Mucosa of gallbladder (tissue), 1 donor: Measurements from ENCODE around the gene NRG3. TPM values are rescaled to one million over a fixed set of nuclear protein-coding genes. Genes with fewer than 3 reads are reported as not detected.
"Not testable (repeated sequence)": the region's sequence is repeated elsewhere in the genome, so short reads cannot be mapped to it uniquely, and the experiment has no call there.

Experiments
- DNase-seq: peaks from one replicate; pipeline ENCODE4 v3.0.0-alpha.2; 2020; ENCODE audit warnings: low spot score
- total RNA-seq: library from RNA; stranded (reverse); gene quantifications from one replicate; pipeline ENCODE4 v1.2.1, GENCODE V29; 2021
- donor health status: DM: no; HTN: no; CAD: no.

Gene NRG3
- total RNA-seq, 1 donor from 2014 or later: 14.6 TPM

DNA sequence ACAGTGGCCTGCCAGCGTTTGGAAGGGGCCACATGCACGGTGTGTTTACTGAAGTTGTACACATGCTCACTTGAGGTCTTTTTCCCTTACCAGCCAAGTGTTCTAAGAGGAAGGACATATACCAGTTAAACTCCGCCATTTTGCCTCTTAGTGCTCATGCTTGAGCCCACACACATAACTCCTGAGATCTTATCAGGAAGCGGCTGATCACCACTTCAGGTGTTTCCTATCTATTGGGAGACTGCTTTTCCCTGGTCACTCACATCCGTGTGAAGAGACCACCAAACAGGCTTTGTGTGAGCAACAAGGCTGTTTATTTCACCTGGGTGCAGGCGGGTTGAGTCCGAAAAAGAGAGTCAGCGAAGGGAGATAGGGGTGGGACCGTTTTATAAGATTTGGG is 802.9 kb downstream of the NRG3 start:
- DNase-seq: not testable (repeated sequence)

DNA sequence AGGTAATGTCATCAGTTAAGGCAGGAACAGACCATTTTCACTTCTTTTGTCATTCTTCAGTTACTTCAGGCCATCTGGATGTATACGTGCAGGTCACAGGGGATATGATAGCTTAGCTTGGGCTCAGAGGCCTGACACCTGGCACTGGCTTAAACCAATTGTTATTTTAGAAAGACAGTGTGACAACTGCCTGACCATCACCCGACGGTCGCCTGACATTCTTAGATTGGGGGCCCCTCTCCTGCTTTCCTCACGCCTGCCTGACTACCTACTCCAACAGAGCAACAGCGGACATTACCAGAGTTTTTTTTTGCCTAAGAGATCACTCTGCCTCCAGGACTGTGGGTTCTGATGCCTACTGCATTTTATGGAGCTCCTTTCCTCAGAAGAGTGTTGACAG is 803.5 kb downstream of the NRG3 start:
- DNase-seq: not testable (repeated sequence)

DNA sequence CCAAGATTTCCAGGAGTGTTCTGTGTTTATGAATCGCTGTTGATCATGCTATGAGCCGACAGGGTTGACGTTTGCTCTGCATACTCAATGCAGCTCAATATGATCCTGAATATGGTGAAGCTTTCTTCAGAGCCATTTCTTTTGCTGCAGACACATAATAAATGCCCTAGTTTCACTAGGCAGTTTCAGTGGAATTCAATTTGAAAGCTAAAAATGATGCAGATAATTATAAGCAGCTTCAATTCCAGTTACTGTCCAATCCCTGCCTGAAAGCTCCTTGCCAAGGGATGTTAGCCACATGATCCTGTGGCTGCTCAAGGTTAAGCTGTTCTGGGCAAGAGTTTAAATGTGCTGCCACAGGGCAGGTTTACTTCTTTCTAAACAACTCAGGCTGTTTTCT is 805.6 kb downstream of the NRG3 start:
- DNase-seq: no peak

DNA sequence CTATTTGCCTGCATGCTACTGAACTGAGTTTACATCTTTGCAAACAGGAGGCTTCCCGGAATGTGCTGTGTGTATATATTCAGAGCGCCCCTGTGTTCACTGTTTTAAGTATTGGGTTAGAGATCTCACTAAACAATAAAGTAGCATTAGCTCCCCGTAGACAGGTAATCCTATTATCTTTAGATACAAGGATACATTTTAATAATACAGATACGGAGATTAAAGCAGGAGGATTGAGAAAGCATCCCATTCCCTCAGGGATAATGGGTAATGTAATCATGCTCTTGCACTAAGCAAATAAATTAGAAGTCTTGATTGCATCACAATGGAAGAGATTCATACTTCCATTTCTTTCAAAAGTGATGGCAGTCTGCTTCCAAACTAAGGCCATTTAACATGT is 809.0 kb downstream of the NRG3 start:
- DNase-seq: no peak

DNA sequence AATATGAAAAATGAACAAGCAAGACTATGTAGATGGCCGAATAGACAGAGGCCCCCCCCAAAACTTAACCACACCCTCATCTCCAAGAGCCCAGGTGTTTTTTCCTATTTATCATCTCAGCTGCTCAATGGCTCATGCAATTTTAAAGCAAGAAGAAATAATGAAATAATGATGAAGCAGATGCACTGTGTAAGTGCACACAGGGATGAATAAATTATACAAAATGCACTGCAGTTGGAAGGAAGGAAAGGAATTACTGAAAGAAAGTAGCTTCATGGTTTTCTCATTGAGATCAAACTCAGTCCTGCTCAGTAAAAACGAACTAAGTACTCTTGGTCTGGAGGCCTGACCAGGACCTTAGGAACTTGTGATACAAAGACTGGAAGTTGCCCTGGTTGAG is 810.1 kb downstream of the NRG3 start:
- no peak for DNase-seq

DNA sequence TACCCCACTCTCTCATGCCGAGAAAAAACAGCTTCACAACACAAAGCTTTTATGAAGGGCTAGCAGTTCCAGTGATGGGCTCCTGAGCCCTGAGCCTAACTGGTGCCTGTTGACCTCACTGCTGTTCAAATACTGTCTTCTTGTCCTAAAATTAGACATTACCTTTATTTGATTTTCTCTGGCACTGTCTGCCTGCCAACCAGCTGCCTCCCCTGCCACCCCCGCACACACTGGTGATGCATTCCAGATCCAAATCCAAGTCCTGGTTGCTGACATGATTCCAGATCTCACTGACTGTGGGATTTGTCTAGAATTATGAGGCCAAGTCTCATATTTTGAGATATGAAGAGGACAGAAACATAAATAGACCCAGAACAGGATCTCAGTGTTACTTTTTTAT is 816.2 kb downstream of the NRG3 start:
- no peak for DNase-seq

GRCh38 chr10:82692458-82692857 is 817.5 kb downstream of the NRG3 start:
- no peak for DNase-seq

DNA sequence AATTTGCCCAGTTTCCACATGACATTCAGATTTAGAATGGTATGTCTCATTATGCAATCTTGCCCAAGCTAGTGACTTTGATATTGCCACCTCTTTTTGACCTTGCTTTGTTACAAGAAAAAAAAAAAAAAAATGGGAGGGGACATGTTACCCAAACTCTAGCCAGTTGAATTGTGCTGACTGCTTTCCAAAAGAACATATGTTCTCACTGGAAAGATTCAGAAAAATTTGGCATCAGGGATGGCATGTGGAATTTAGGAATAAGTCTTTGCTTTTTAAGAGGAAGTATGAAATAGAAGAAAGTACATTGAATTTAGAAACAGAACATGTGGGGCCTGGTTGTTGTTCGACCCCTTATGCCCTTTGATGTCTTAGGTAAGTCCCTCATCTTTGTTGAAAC is 846.8 kb downstream of the NRG3 start:
- DNase-seq: no peak

GRCh38 chr10:82722273-82722672 is 847.3 kb downstream of the NRG3 start:
- DNase-seq: no peak

- no peak for DNase-seq
Measured at GRCh38 chr10:82736305-82736704, 861.3 kb downstream of the NRG3 start.

DNA sequence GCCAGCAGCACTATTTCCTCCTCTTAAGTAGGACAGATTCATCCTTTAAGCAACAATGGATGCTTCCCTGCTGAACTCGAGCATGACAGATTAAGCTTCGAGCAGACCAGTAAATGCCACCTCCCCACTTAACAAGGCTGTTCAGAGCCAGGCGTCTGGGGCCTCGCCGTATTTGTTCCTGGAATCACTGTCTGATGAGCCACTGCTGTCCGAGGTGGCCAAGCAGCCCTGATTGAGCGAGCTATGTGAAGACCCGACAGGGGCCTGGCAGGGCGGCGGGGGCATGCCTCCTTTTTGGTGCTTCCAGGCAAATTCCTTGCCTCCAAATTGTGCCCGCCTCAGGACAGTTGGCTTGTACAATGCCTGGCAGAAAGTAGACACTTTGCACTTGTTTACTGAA is 862.6 kb downstream of the NRG3 start:
- DNase-seq: no peak

GRCh38 chr10:82738592-82738991 is 863.6 kb downstream of the NRG3 start:
- DNase-seq: no peak

DNA sequence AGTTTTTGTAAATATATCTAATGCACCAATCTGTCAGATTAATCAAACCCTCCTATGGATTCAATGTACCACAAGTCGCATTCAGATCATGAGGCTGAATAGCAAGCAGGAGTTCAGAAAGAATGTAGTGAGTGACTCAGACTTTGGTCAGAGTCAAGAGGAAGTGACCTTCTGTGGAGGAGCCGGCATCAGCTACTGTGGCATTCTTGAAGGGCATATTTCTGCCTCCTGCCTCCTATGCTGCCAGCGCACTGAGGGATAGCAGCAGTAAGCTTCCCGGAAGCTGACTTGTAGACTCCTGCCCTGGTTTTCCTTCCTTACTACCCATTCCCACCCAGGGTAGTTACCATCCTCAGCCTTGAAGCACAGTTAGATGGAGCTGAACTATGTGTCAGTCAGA is 867.5 kb downstream of the NRG3 start:
- peak; percentile 24 for DNase-seq

GRCh38 chr10:82742898-82743297 is 867.9 kb downstream of the NRG3 start:
- DNase-seq: no peak

DNA sequence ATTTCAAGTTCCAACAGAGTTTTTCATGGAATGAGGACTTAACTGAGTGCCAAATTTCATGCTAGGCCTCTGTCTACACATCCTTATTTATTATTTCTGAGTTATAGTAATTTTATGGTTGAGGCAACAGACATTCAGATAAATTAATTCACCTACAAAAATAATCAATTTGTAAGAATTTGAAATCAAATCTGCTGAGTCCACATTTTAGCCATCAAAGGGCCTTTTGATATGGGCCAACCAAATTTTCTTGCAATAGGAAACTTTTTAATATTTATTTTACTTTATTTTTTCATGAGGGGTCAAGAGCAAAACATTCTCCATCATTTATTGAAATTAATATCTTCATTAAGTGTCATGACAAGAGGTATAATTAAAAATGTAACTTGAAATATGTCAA is 875.5 kb downstream of the NRG3 start:
- no peak for DNase-seq

- DNase-seq: no peak
Measured at GRCh38 chr10:82757397-82757796, 882.4 kb downstream of the NRG3 start.

DNA sequence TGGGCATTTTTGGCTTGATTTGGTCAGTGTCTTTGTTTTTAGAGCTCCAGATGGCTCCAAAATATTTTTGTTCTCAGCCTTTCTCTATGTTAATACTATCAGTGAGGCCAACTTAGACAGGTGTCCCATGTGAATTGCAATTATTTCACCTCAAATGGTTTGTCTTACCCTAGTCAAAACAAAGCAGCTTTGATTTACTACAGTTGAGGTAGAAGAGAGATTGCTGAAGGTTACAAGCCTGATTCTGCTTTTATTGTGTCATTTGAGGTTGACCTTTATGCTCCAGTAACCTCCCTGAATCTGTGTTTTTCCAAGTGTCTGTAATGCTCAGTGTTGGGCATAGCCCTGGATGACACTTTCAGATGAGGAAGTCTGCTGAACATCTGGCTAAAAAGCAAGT is 882.9 kb downstream of the NRG3 start:
- no peak for DNase-seq

DNA sequence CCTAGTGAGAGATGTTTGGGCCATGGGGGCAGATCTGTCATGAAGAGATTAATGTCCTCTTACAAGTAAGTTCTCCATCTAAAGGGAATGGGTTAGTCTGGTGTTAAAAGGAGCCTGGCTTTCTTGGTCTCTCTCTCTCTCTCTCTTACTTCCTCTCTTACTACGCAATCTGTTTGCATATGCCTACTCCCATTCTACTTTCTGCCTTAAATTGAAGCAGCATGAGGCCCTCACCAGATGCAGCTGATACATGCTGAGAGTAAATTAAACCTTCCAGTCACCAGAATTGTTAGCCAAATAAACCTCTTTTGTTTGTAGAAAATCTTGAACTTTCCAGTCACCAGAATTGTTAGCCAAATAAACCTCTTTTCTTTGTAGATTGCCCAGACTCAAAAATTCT is 884.1 kb downstream of the NRG3 start:
- DNase-seq: no peak

GRCh38 chr10:82762641-82763040 is 887.6 kb downstream of the NRG3 start:
- no peak for DNase-seq

DNA sequence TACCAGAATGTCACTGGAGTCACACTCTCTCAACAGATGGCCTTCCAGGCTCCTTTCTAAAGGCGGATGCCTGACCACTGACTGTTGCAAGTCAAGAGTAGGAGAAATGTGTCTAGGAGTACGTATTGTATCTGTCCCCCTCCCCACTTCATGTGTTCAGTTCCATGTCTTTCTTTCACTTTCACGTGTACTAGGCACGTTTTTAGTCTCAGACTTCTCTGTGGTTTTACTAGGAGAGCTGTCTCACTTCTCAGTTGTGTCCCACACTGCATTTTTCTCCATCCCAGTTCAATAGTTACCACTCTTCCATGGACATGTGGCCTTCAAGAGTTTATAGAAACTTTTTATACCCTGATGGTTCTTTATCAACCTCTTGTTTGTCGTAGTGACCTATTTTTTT is 893.0 kb downstream of the NRG3 start:
- DNase-seq: no peak

- no peak for DNase-seq
Measured at GRCh38 chr10:82778908-82779307, 903.9 kb downstream of the NRG3 start.

DNA sequence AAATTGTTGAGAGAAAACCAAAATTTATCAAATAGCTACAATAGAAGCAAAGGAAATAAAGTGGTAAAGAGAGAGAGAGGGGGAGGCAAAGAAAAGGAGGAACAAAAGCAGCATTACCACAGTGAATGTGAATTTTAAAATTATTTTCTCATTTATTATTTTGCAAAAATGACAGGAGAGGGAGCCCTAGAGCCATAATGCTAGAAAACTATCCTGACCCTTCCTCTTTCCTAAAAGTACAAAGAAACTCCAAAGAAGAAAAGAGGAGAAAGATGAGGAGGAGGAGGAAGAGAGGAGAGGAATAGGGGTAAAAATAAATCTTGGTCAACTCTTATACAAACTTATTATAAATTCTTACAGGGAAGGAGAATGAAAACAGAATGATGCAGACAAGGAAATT is 921.5 kb downstream of the NRG3 start:
- DNase-seq: no peak

- no peak for DNase-seq
Measured at GRCh38 chr10:82801289-82801688, 926.3 kb downstream of the NRG3 start.

GRCh38 chr10:82811621-82812020 is 936.6 kb downstream of the NRG3 start:
- DNase-seq: no peak

- DNase-seq: no peak
Measured at GRCh38 chr10:82813856-82814255, 938.9 kb downstream of the NRG3 start.
